Stimulated activated naive CD4-positive, alpha-beta T cell treated with Interleukin-2 at 50 U/mL for 16 hours (primary cell): ENCODE results near the gene SLC29A1.

Experiments used
- DNase-seq: peaks from one replicate; lab custom pipeline; 2025; lab: John Stamatoyannopoulos, UW

Gene SLC29A1

DNA sequence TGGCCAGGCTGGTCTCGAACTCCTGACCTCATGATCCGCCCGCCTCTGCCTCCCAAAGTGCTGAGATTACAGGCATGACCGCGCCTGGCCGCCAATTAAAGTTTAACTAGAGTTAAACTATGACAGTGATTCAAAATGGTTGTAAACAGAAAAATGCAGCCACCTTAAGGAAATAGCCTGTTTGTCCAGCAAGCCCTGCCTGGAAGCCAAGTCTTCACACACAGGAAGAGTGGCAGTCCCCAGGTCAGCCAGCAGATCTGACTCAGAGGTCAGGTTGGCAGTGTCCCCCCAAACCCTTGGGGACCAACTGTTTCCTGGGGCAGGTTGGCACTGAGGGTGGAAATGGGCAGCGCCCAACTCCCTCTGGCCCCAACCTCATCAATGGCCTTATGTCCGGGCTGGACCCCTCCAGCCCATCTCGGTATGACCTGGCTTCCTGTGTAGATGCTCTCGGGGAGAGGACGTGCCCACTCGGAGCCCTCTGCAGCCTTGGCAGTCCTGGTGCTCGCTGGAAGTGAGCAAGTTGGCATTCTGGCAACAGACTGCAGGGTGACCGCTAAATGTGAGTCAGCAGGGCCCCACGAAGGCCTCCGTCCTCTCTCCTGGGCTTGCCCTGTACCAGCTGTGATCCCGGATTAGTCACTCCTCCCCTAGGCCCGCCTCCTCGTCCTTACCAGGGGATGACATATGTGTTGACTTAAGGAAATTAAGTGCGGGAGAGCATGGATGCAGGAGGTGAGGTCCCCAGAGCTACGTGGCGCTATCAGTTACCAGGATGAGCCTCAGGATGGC lies 13.8 kb downstream of the SLC29A1 start:
- peak; percentile 64 for DNase-seq

GRCh38 chr6:44237813-44238433 lies 14.5 kb downstream of the SLC29A1 start:
- DNase-seq = peak; percentile 75

DNA sequence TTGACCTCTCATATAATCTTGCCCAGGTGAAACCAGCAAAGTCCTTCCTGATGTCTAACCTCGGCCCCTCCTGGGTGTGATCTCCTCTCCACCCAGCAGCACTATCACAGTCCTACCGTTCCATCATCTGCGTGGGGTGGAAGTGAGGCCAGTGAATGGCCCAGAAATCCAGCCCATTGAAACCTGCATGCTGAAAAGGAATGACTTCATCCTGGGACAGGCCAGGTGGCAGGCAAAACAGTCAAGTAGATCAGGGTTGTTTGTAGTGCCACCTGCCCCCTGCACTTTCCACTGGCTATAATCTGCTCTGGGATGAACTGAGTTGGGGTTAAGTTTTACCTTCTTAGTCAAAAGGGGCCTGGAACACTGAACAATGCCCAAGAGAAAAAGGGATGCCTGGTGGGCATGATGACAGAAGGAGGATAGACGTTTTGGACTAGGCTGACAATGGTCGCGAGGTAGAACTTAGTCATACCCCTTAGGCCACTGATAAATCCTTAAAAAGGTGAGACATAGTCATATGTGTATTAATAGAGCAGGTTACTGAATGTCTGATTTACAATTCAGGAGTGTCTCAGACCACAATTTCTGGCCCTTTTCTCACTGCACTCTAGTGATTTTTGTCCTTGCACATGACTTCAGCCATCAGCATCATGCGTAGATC lies 15.4 kb downstream of the SLC29A1 start:
- DNase-seq = no peak

DNA sequence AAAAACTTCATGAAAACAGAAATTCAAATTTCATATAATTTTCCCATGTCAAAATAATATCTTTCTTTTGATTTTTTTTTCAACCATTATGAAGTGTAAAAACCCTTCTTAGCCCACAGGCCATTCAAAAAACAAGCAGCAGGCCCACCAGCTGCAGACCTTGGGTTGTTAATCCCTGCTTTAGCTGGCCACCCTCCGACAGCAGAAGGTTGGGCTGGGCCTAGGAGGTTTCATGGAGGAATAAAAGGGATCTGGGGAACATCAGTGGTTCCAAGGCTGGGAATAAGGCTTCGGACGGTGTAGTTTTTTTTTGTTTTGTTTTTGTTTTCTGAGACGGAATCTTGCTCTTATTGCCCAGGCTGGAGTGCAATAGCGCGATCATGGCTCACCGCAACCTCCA lies 19.9 kb downstream of the SLC29A1 start:
- DNase-seq = no peak

DNA sequence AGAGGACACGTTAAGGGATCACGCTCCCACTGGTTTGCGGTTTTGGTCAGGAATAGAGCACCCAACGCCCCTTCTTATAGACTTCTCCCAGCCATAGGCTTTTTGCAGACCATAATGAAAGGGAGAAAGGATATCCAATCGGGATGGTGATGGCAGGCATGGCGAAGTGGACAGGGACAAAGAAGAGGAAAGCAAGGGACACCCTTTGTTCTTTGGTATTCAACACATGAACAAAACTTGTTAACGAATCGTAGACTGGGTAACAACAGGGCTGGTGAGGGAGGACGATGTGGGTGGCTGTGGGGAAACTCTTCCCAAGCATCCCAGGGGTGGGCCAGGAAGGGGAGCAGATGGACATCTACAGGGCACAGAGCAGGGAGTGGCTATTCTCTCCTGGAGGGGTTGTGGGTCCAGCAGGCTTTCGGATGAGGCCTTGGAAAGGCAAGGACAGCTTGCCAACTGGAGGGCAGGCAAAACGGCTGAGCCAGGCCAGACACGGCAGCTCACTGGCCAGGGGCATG lies 22.1 kb downstream of the SLC29A1 start:
- no peak for DNase-seq

DNA sequence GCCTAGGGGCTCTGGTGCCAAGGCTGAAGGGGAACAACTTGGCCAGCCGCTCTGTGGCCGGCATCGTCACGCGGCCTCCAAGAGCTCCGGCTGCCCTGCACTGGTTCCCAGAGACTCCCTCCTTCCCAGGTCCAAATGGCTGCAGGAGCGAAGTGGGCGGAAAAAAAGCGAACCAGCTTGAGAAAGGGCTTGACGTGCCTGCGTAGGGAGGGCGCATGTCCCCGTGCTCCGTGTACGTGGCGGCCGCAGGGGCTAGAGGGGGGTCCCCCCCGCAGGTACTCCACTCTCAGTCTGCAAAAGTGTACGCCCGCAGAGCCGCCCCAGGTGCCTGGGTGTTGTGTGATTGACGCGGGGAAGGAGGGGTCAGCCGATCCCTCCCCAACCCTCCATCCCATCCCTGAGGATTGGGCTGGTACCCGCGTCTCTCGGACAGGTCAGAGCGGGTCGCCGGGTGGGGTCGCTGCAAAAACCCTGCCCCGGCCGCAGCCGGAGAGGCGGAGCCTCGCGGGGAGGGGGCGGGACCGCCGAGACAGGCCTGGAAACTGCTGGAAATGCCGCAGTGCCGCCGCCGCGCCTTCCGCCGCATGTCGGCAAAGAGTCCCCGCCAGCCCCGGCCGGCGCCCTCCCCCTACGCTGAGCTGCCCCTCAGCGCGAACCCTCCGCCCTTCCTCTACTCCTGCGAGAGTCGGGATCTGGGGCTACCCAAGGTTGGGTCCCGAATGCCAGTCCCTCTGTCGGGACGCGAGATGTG lies 22.7 kb downstream of the SLC29A1 start:
- peak; percentile 81 for DNase-seq

DNA sequence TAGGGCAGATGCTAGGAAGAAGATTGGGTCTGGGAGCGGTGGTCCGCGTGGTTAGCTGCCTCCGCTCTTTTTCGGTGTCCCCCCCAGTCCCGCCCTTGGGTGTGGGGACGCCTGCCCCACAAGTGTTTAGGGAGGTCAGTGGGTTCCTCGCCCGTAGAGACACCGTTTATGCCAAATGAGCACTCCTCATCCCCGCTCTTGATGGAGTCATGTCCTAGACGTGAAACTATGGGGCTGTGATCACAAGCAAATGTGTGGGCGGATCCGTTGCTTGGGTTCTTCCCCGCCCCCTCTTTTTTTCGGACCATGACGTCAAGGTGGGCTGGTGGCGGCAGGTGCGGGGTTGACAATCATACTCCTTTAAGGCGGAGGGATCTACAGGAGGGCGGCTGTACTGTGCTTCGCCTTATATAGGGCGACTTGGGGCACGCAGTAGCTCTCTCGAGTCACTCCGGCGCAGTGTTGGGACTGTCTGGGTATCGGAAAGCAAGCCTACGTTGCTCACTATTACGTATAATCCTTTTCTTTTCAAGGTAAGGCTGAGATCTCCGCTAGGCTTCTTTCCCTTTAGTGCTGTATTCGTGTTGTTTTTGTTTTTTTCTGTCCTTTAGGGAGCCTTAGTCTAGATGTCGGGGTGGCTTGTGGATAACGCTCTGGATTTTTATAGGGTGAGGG lies 23.4 kb downstream of the SLC29A1 start, which contains the start of gene HSP90AB1:
Gene HSP90AB1 (plus strand): TSS at position 439 of the 675 bp plus-strand sequence. CDS start 1,529 bp downstream, outside the sequence.
- peak; percentile 95 for DNase-seq

GRCh38 chr6:44247338-44248302 lies 24.2 kb downstream of the SLC29A1 start:
- peak; percentile 88 for DNase-seq

DNA sequence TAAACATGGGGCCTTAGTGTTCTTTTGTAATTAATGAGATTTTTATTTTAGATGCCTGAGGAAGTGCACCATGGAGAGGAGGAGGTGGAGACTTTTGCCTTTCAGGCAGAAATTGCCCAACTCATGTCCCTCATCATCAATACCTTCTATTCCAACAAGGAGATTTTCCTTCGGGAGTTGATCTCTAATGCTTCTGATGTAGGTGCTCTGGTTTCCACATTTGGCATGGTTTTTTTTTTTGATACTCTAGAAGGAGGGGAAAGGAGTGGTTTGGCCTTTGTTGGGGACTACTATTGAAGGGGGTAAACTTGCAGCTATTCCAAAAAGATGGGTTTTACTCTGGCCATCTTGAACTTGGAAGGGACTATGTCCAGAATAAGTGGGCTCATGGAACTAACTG lies 25.2 kb downstream of the SLC29A1 start:
- DNase-seq = no peak

DNA sequence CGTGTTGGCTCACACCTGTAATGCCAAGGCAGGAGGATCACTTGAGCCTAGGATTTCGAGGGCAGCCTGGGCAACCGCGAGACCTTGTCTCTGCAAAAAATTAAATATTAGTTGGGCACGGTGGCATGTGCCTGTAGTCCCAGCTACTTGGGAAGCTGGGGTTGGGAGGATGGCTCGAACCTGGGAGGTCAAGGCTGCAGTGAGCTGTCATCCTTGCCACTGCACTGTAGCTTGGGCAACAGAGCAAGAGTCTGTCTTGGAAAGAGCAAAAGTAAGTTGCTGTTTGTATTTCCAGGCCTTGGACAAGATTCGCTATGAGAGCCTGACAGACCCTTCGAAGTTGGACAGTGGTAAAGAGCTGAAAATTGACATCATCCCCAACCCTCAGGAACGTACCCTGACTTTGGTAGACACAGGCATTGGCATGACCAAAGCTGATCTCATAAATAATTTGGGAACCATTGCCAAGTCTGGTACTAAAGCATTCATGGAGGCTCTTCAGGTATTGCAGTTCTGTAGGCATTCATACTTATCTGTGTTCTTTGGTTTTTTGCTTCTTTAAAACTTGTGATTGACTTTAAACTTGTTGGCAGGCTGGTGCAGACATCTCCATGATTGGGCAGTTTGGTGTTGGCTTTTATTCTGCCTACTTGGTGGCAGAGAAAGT lies 25.8 kb downstream of the SLC29A1 start:
- no peak for DNase-seq

DNA sequence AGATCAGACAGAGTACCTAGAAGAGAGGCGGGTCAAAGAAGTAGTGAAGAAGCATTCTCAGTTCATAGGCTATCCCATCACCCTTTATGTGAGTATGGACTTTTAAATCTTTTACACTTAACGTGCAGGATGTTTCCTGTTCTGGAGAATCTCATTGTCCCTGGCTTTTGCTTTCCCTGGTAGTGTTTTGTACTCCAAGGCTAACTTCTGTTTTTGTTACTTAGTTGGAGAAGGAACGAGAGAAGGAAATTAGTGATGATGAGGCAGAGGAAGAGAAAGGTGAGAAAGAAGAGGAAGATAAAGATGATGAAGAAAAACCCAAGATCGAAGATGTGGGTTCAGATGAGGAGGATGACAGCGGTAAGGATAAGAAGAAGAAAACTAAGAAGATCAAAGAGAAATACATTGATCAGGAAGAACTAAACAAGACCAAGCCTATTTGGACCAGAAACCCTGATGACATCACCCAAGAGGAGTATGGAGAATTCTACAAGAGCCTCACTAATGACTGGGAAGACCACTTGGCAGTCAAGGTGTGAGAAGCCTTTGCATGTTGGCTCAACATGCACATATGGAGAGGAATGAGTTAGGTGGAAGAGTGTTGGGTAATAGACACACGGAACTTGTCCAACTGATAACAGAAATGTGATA lies 26.8 kb downstream of the SLC29A1 start:
- no peak for DNase-seq

DNA sequence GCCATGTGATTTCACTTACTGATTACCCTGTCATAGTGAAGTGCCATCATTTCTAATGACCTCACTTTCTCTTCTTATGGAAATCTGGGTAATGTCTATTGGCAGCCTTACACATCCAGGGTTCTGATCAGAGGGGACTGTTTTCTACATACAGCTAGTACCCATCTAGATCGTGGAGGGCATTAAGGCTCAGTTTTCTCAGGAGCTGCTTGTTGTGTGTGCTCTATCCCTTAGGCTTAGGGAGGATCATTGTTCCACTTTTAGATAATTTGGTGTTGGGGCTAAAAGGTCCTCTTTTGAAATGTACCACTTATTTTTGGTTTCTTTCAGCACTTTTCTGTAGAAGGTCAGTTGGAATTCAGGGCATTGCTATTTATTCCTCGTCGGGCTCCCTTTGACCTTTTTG lies 27.3 kb downstream of the SLC29A1 start:
- no peak for DNase-seq

DNA sequence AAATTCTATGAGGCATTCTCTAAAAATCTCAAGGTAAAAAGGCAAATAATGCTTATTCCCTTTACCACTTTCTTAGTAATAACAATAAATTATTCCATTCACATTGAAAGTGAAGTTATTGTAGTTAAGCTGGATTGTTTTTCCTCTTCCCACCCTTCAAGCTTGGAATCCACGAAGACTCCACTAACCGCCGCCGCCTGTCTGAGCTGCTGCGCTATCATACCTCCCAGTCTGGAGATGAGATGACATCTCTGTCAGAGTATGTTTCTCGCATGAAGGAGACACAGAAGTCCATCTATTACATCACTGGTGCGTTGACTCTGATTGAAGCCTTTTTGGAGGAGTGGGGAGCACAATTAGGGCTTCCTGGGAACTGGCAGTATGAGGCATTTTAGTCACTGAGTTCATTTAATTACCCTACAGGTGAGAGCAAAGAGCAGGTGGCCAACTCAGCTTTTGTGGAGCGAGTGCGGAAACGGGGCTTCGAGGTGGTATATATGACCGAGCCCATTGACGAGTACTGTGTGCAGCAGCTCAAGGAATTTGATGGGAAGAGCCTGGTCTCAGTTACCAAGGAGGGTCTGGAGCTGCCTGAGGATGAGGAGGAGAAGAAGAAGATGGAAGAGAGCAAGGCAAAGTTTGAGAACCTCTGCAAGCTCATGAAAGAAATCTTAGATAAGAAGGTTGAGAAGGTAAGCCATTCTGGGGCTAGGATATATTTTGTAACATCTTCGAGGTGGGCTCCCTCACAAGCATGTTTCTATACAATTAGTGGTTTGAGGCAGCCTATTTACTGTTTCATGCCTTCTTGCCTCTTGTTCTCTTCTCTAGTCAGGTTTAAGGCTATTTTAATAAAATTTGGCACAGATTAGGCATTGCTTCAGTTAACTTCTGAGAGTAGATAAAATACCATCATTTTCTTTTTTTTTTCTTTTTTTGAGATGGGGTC lies 28.5 kb downstream of the SLC29A1 start:
- DNase-seq = no peak

- DNase-seq = peak; percentile 43
Measured at GRCh38 chr6:44253307-44254101, 30.1 kb downstream of the SLC29A1 start.

- no peak for DNase-seq
Measured at GRCh38 chr6:44254191-44255104, 31.1 kb downstream of the SLC29A1 start.
